HG03342 (cell line): Measurements from ENCODE around the gene LARP4B.
"Not testable (repeated sequence)": the region's sequence is repeated elsewhere in the genome, so short reads cannot be mapped to it uniquely, and the experiment has no call there.

Experiments
- ATAC-seq: cut with Tn5 transposase; IDR thresholded peaks from one replicate; pipeline ENCODE4 v1.9.1; 2021; ENCODE audit warnings: mild to moderate bottlenecking, moderate library complexity; ENCODE audit not compliant: unreplicated experiment

LARP4B gene

GRCh38 chr10:774661-775244 is 156.8 kb downstream of the LARP4B start:
- no peak for ATAC-seq

GRCh38 chr10:774223-774622 is 157.3 kb downstream of the LARP4B start:
- ATAC-seq = no peak

GRCh38 chr10:773562-774161 is 157.8 kb downstream of the LARP4B start:
- no peak for ATAC-seq

GRCh38 chr10:772227-772637 is 159.3 kb downstream of the LARP4B start:
- ATAC-seq = no peak

GRCh38 chr10:771647-772046 is 159.9 kb downstream of the LARP4B start:
- ATAC-seq = no peak

- ATAC-seq = no peak
These were observed 160.5 kb downstream of the LARP4B start for GRCh38 chr10:770975-771374.

GRCh38 chr10:770048-770712 is 161.3 kb downstream of the LARP4B start:
- not testable (repeated sequence) for ATAC-seq

- no peak for ATAC-seq
These were observed 163.7 kb downstream of the LARP4B start for GRCh38 chr10:767794-768193.

- ATAC-seq = no peak
These were observed 164.3 kb downstream of the LARP4B start for GRCh38 chr10:767211-767610.

GRCh38 chr10:761376-761775 is 170.1 kb downstream of the LARP4B start:
- ATAC-seq = no peak

GRCh38 chr10:760622-761021 is 170.9 kb downstream of the LARP4B start:
- ATAC-seq = no peak

- no peak for ATAC-seq
These were observed 171.5 kb downstream of the LARP4B start for GRCh38 chr10:759898-760477.
